ENCODE results near the gene TCF4.

Gene TCF4

GRCh38 chr18:55179425-55179824 lies 408.6 kb downstream of the TCF4 start:
- CTCF ChIA-PET: no interaction called here
- no peak for TF ChIP-seq ZNF384 (IDR thresholded peaks at IDR 0.05)
- TF ChIP-seq ARNT (IDR thresholded peaks at IDR 0.05): no peak
- TF ChIP-seq HDGF (IDR thresholded peaks at IDR 0.05; ENCODE audit: borderline replicate concordance): no peak
- TF ChIP-seq SP1 (IDR thresholded peaks at IDR 0.05): no peak
- no peak for TF ChIP-seq TARDBP (IDR thresholded peaks at IDR 0.05)
- DNase-seq (ENCODE audit: extremely low spot score): no peak
- POLR2A ChIA-PET: no interaction called here

DNA sequence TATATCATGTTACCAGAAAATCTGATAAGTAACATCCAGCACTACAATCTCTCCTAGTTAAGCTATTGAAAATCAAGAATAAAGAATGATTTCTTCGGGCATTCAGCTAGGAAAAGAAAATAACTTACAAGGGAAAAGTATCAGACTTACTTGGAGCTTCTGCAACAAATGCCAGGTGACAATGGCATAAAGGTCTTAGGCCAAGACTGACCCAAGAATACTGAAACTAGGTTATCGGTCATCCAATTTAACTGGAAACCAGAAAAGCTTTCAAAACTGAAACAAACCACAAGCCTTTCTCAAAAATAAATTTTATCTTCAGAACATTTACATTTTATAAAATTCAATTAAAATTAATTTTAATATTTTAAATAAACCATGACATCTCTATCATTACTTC lies 414.7 kb downstream of the TCF4 start:
- CTCF ChIA-PET: no interaction called here
- TF ChIP-seq HDGF (IDR thresholded peaks at IDR 0.05; ENCODE audit: borderline replicate concordance): no peak
- no peak for TF ChIP-seq LEF1 (IDR thresholded peaks at IDR 0.05; ENCODE audit: borderline replicate concordance)
- no peak for TF ChIP-seq FOXM1 (IDR thresholded peaks at IDR 0.05; ENCODE audit: borderline replicate concordance)
- no peak for TF ChIP-seq ELF4 (IDR thresholded peaks at IDR 0.05)
- no peak for TF ChIP-seq FOXA1 (IDR thresholded peaks at IDR 0.05)
- TF ChIP-seq NFRKB (IDR thresholded peaks at IDR 0.05): no peak
- TF ChIP-seq ARNT (IDR thresholded peaks at IDR 0.05): no peak
- POLR2A ChIA-PET: no interaction called here
- DNase-seq (ENCODE audit: extremely low spot score): no peak

All from HEK293T (cell line).